ENCODE measurements around the gene HIVEP3. TPM values are rescaled to one million over a fixed set of nuclear protein-coding genes. Genes with fewer than 3 reads are reported as not detected.

The HIVEP3 gene
- total RNA-seq, 1 experiment from 2014 or later = 3.1 TPM

DNA sequence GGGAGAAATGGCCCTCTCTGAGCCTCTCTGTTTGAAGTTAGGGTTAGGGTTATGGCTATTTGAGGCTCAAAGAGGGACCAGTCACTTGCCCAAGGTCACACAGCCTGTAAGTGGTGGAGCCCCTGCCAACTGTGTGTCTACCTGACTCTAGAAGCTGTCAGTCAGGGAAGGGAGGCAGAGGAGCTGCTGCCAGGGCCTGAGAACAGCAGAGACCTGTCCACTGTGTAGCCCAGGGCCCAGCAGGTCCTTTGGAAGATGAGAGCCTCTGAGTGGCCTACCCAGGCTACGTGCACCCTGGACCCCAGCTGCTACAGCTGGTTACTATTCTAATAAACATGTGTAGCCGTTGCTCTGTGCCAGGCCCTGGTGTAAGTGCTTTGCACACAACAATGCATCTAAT is 419.1 kb downstream of the HIVEP3 start:
- no peak for DNase-seq (ENCODE audit: low spot score)

GRCh38 chr1:41498804-41499203 is 419.9 kb downstream of the HIVEP3 start:
- DNase-seq (ENCODE audit: low spot score) = peak; percentile 87

DNA sequence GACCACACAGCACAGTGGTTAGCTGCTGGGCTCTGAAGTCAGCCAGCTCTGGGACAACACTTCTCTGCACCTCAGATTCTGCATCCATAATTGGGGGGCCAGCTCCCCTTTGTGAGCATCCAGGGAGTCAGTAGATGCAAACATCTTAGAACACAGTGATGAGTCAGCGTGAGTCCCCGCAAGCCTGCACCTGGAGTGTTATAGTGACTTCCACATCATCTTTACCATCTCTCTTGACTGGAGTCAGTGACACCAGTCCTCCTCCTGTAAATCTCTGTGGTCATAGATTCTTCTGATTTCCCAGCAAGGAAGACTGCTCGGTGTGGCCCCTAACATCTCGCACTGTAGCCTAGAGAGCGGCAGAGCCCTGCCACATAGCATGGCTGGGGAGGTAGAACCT is 420.3 kb downstream of the HIVEP3 start:
- peak; percentile 60 for DNase-seq (ENCODE audit: low spot score)

DNA sequence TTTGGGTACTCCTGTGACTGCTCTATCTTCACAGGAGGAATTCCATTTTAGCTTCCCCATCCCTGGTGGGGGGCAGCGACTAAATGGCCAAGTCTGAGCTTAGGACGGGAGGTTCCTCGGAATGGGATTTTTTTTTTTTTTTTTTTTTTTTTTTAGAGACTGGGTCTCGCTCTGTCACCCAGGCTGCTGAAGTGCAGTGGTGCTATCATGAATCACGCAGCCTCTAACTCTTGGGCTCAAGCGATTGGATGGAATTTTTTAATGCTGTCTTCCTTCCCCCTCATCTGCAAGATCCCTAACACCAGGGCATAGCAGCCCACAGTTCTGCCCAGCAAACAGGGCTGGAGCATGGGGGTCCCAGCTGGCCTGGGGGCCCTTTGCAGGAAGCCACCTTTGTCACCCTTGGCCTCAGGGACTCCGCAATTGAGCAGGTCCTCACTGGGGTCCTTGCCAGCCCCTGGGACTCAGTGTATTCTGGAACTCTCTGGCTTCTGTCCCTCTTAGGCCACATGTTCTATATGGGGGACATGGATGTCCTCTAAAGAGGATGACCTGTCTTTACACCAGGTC is 421.2 kb downstream of the HIVEP3 start:
- no peak for DNase-seq (ENCODE audit: low spot score)

GRCh38 chr1:41497056-41497440 is 421.7 kb downstream of the HIVEP3 start:
- DNase-seq (ENCODE audit: low spot score) = no peak

DNA sequence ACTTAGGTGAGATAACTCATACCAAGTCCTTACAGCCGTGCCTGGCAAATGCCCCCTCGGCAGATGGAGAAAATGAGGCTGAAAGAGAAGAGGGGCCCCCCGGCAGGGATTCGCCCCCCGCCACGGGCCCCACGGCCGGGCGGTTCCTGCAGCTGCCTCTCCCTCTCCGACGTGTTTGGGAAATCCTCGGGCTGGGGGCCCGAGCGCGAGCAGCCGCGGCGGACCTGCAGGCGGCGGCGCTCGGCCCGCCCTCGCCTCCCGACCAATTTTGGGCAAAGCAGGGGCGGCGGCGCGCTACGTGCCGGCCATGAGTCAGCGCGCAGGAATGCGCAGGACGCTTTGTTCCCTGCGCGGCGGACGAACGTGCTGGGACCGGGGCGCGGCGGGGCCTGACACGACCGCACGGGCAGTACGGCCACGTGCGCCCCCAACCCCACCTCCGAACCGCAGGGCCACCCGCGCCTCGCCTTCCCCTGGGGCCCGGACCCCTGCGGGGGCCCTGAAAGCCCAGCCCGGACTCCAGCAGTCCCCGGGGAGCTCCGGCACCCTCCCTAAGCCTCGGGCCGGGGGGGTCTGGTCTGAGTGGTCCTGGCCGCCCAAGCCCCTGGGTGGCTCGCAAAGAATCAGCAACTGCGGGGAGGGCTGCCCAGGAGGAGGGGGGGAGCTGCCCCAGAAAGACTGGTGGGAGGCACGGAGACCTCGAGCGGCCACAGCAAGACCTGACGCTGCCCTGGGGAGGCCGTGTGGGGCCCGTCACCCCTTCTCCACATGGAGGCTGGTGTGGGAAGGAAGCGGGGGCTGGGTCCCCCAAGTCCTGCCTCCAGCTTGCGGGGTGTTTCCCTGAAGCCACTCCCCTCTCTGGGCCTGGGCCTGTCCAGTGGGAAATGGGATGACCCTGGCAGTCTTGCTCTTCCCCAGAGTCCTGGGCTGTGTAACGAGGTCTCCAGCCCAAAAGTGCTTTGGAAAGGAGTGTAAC is 422.4 kb downstream of the HIVEP3 start:
- DNase-seq (ENCODE audit: low spot score) = peak; percentile 92

- DNase-seq (ENCODE audit: low spot score) = peak; percentile 54
Measured at GRCh38 chr1:41495210-41495948, 423.3 kb downstream of the HIVEP3 start.

- no peak for DNase-seq (ENCODE audit: low spot score)
Measured at GRCh38 chr1:41494351-41495209, 424.1 kb downstream of the HIVEP3 start.

- DNase-seq (ENCODE audit: low spot score) = no peak
Measured at GRCh38 chr1:41493626-41494350, 424.9 kb downstream of the HIVEP3 start.

DNA sequence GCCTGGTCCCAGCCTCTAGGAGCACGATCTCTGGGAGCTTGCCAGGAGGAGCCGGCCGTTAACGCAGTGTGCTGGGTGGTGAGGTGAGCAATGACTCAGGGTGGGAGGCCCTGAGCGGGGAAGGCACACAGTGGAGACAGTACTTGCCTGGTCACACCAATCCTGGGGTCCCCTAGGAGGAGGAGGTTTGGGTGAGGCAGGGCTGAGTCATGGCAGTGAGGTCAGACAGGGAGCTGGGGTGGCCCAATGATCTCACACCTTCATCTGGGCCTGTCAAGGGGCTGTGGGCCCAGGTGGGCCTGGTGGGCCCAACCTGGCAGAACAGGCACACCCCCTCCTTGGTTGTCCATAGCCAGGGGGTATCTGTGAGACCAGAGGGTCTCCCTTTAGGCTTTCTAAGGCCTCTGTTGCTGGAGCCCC is 425.6 kb downstream of the HIVEP3 start:
- peak; percentile 94 for DNase-seq (ENCODE audit: low spot score)

GRCh38 chr1:41492341-41492848 is 426.3 kb downstream of the HIVEP3 start:
- peak; percentile 61 for DNase-seq (ENCODE audit: low spot score)

GRCh38 chr1:41490911-41491310 is 427.8 kb downstream of the HIVEP3 start:
- DNase-seq (ENCODE audit: low spot score) = no peak

GRCh38 chr1:41489561-41489960 is 429.2 kb downstream of the HIVEP3 start:
- DNase-seq (ENCODE audit: low spot score) = no peak

- no peak for DNase-seq (ENCODE audit: low spot score)
Measured at GRCh38 chr1:41488040-41488951, 430.4 kb downstream of the HIVEP3 start.

DNA sequence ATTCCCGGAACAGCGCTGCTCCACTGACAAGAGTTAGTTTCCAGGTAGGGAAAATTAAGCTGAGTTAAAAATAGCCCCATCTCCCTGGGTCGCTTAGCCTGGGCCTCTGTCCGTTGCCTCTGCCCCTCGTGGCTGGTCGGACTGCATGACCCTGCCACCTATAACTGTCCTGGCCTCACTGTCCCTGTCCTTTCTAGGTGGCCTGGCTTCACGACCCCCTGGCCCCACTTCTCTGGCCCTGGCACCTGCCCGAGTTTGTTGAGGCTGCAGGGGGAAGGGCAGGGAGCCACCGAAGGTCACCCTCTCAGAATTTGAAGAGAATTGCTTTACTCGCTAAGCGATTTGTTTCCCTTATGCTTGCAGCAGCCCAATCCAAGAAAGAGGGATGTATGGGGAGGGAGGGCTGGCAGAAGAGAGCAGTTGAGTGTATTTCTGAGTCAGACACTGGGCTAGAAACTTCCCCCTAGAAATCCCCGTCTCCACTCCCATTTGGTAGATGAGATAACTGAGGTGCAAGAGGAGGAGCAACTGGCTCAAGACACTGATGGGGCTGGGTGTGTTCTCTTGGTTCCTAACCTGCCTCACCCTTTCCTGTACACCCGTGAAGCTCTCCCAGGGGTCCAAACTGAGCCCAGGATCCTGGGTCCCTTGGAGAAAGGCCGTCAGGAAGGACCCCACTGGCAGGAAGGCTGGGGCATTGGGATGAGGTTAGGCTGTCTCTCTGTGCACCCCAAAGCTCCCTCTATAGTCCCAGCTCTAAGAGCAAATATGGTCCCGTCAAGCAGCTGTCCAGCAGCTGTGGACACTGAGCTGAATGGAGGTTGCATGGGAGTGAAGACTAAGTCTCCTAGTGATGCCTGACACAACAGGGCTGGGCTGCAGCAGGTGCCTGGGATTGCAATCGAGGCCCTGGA is 431.3 kb downstream of the HIVEP3 start:
- no peak for DNase-seq (ENCODE audit: low spot score)

DNA sequence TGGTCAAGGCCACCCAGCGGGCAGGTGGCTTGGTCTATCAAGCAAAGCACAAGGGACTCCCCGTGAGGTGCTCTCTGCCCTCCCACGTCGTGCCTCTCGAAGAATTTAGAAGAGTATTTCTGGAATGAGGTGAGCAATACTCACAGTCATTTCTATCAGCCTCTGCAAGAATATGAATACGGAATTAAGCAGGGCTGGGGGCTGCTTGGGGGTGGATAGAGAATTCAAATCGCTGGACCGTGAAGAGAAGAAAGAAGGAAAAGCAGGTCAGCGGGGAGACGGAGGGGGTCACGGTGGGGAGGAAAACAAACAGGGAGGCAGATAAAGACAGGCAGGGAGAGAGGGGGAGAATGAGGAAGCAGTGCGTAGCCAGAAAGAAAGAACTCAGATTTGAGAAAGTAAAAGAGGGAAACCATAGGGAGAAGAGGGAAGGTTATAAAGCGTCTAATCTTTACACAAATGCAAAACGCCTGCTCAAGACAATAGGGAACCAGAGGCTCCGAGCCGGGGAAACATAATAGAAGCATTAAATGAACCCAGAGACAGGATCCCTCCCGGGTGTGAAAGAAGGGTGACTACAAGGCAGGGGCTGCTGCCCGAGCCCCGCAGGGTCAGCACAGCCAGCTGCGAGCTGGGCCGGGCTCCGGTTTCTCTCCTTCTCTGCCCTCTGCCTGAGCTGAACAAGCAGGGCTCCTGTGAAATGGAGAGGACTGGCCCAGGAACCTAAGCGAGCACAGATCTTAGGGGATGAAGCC is 432.2 kb downstream of the HIVEP3 start:
- no peak for DNase-seq (ENCODE audit: low spot score)

- DNase-seq (ENCODE audit: low spot score) = no peak
Measured at GRCh38 chr1:41486053-41486370, 432.7 kb downstream of the HIVEP3 start.

DNA sequence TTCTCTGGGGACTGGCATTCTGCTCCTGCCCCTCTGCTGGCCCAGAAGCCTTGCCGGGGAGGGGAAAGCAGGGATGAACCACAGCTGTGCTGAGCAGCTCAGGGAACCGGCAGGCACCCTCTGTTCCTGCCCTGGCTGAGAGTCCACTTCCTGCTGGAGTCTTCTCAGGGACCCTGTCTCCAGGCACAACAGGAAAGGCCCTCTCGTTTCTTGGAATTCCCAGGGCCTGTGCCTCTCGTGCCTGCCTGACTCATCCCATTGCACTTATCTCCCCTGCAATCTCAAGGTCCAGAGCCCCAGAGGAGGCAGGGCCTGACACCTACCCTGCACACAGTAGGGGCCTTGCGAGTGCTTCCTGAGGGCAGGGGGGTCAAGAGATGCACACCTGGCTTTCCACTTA is 433.1 kb downstream of the HIVEP3 start:
- DNase-seq (ENCODE audit: low spot score) = peak; percentile 46
